IPS-18c (cell line): ENCODE data around the gene INF2.
A peak's percentile ranks its signal among the peaks of the same experiment; 100 is the strongest.
"Not testable (repeated sequence)": the region's sequence is repeated elsewhere in the genome, so short reads cannot be mapped to it uniquely, and the experiment has no call there.

Experiments used
- H3K4me3 ChIP-seq: 2 replicates; pipeline ENCODE4 v1.7.0; 2013; ENCODE audit warnings: low read depth, mild to moderate bottlenecking, low read length, moderate library complexity; ENCODE audit not compliant: insufficient read depth
- H3K9me3 ChIP-seq: one replicate; pipeline ENCODE4 v1.6.1; 2013; ENCODE audit warnings: mild to moderate bottlenecking, low read length, moderate library complexity; ENCODE audit not compliant: control insufficient read depth, insufficient read depth

Gene INF2

GRCh38 chr14:104689109-104689880, at the start of gene INF2:
TSS of gene INF2 (plus strand) at chr14:104689618. CDS start at chr14:104701366, 11,748 bp downstream.
- no peaks in the 10 kb centered on the region for H3K9me3 ChIP-seq
- peak within 1 kb of the TSS; percentile 70 for H3K4me3 ChIP-seq

- Histone ChIP-seq H3K9me3 (no peaks in the 10 kb centered on the region), H3K4me3 (no peak overlapping the region)
Observed at GRCh38 chr14:104639885-104640548, 49.4 kb upstream of the INF2 start.

GRCh38 chr14:104640681-104641080, 48.7 kb upstream of the INF2 start:
- Histone ChIP-seq H3K9me3 (no peaks in the 10 kb centered on the region), H3K4me3 (no peak overlapping the region)

DNA sequence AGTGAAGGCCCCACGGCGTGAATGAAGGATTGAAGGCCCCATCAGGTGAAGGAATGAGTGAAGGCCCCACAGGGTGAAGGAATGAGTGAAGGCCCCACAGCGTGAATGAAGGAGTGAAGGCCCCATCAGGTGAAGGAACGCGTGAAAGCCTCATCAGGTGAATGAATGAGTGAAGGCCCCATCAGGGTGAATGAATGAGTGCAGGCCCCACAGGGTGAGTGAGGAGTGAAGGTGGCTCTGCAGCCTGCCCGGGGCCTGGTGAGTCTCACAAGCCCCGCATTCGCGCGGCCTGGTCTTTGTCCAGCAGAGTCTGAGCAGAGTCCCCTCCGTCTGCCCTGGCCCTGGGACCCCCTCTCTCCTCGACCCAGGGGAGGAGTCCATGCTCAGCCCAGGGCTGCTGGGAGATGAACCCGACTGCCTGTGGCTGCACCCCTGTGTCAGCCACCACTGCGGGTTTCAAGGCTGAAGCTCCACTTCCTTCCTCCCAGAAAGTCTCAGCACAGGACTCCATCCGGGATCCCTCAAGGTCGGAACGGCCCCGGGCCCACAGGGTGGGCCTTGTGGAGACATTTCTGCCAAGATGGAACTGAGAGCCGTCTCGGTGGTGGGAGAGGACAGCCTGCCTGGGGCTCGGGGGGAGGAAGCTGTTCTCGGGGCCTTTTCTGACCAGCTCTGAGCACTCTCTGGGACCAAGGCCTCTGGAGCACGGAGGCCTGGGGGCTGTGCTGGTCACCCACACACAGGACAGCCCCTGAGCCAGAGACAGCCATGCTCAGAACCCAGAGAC, 47.5 kb upstream of the INF2 start:
- Histone ChIP-seq H3K9me3 (no peaks in the 10 kb centered on the region), H3K4me3 (no peak overlapping the region)

- Histone ChIP-seq H3K4me3 (no peak overlapping the region), H3K9me3 (no peaks in the 10 kb centered on the region)
Observed at GRCh38 chr14:104642540-104642868, 46.9 kb upstream of the INF2 start.

DNA sequence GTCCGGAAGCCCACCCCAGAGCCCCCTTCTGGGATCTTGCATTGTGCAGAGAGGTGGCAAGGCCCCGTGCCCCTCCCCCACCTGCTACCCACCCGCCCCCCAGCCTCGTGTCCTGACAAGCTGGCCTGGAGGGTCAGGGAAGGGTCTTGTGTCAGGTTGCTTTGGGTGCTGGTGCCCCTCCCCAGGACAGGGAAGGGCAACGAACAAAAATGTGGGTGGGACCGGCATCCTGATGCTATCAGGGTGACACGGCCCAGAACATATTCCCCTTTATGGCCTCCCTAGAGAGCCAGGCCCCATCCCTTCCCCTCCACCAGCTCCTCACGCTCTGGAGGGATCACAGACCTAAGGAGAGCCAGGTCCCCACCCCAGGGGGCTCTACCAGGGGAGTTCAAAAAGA, 46.1 kb upstream of the INF2 start:
- Histone ChIP-seq H3K9me3 (no peaks in the 10 kb centered on the region), H3K4me3 (no peak overlapping the region)

- Histone ChIP-seq H3K9me3 (no peaks in the 10 kb centered on the region), H3K4me3 (no peak overlapping the region)
Observed at GRCh38 chr14:104644091-104644635, 45.3 kb upstream of the INF2 start.

DNA sequence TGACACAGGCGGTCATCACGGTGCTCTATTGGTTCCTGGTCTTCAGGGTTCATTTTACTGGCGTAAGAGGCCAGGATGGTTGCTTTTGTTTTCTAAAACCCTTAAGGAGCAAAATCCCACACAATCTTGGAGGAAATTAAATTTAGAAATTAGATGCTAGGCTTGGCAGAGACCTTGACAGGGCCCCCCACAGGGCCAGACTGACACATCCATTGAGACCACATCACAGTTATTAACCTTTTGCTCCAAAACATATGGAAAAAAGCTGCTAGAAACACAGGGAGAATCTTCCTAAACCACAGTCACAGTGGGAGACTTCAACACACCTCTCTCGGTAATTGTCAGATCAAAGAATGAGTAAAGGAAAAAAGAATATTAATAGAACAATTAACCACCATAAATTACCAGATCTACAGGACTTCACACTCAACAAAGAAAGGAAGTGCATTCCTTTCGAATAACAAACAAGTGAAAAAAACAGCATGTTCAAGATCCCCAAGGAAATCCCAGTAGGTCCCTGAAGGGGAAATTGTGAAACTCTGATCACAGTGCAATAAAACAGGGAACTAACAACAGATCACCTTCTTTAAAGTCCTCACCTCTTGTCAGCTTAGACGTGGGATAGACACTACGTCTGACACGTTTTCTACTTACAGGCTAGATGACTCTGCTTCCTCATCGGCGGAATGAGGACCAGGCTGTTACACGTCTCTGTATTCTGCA, 44.6 kb upstream of the INF2 start:
- no peak overlapping the region for H3K4me3 ChIP-seq
- no peaks in the 10 kb centered on the region for H3K9me3 ChIP-seq

DNA sequence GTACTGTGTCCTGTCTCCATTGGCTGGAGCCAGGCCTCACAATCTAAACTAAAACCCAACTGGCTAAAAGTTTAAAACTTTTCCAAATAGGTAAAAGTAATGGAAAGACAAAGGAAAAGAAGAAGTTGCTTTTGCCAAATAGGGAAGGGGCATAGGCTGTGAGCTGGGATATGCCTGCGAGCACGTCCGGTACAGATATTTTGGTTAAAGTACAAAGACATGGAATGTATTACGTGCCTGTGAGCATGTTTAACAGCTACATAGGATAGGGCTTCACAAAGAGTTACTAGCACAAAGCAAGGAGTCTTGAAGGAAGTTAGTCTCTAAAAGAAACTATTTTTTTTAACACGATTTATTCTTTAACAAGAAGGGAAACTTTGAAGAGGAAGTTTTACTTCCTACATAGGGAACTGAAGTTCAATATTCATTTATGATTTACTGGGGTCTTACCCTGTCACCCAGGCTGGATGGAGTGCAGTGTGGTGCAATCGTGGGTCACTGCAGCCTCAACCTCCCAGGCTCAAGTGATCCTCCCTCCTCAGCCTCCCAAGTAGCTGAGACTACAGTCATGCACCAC, 41.9 kb upstream of the INF2 start:
- H3K9me3 ChIP-seq: peaks cover 3% of the 10 kb centered on the region
- H3K4me3 ChIP-seq: no peak overlapping the region

DNA sequence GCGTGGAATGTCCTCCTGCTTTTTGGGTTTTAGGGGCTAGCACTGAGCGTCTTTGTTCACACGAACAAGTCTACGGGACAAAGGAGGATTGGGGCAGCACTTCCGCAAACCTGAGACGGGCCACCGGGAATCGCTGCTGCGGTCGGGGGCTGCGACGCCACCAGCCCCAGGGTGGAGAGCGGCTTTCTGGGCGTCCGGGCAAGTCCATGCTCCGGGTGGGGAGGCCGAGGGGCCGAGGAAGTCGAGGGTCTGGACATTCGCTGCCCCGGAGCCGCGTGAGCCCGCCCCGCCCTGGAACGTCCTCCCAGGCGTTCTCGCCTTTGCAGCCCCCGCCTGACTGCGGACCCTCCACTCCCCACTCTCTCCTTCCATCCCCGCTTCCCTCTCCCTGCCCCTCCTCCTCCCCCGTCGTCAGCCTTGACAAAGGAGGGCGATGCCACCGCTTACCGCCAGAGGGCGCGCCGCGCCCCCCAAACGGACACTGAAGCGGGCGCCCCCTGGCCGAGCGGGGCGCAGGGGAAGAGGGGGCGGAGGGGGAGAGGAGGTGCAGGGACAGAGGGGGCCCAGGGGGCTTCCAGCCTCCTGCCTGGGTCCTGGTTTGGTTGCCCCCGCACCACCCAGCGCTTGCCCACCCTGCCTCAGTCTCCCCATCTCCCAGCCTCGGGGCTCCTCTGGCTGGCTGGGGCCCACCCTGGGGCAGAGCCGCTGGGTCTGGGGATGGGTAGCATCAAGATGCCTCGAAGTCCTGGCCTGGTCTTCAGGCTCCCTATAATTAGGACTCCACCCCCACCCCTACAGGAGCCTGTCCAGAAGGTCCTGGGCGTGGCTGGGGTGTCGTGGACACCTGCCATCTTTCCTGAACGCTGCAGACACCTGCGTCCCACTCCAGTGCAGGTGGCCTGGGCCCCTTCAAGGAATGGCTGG, 39.1 kb upstream of the INF2 start:
- H3K4me3 ChIP-seq: peak overlapping the region; percentile 80
- peaks cover 10% of the 10 kb centered on the region for H3K9me3 ChIP-seq

DNA sequence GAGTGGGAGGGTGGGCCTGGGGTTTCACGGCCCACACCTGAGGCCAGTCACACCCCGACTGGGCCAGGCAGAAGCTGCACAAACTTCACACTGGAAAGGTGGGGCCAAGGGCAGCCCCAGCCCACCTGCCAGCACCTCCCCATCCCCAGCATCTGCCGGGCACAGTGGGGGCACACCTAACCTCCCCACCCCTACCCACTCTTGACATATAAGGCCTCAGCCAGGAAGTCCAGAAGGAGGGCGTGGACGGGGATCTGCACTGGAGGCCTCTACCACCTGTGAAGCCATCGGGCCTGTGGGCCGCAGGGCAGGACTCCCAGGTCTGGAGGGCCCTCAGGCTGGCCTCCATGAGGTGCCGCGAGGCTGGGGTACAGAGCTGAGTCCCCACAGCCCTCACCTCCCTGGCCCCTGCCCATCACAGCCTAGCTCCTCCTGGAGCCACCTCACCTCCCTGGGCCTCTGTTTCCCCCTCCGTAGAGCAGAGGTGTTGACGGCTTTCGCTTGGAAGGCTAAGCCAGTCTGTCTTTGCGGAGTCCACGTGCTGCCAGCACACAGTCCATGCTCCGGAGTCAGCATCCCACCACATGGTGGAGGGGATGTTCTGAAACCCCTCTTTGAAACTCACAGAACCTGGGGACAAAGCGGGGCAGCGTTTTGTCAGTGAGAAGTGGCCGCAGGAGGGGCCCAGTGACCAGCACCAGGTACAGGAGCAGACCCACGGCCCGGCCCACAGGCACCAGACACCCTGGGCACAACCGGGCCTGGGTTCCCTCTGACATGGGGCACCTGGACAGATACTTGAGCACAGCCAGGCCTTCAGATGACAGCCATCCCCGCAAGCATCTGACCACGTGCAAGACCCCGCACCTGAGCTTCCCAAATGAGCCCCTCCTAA, 38.2 kb upstream of the INF2 start:
- Histone ChIP-seq H3K9me3 (peaks cover 12% of the 10 kb centered on the region), H3K4me3 (no peak overlapping the region)

DNA sequence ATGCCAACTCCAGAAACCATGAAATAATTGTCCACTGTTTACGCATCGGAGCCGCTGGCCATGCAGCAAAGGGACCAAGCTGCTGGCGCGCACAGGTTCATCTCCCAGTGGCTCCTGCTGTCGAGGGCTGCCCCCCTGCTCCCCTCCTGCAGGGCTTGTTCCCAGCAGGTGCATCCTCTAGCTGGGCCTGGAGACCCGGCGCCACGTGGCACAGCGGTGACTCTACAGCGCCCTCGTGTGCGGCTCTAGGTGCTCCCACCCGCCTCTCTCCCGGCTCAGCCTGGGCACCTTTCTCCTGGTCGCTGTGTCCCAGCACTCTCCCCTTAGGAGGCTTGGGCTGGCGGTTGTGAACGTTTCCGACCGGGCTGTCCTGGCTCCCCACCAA, 37.5 kb upstream of the INF2 start:
- no peak overlapping the region for H3K4me3 ChIP-seq
- peaks cover 12% of the 10 kb centered on the region for H3K9me3 ChIP-seq

DNA sequence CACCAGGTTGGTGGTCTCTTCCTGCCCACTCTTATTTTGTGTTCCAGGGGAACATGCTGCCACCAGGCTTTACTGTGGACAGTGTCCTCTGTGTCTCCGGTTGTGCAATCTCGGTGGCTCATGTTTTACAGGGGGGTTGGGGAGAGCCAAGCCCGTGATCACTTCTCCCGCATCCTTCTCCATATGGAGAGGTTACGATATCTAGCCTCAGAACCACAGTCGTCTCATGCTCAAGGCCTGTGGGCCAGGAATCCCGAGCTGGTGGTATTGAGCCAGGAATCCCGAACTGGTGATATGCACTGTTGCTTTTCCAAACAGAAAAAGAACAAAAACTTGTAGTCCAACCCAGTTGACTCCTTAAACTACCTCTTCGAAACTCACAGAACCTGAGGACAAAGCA, 37.0 kb upstream of the INF2 start:
- no peak overlapping the region for H3K4me3 ChIP-seq
- peaks cover 12% of the 10 kb centered on the region for H3K9me3 ChIP-seq

GRCh38 chr14:104653130-104653920, 36.1 kb upstream of the INF2 start:
- not testable (repeated sequence) for H3K4me3 ChIP-seq
- peaks cover 12% of the 10 kb centered on the region for H3K9me3 ChIP-seq
